Measurements from ENCODE around the gene CCDC150.
A peak's percentile ranks its signal among the peaks of the same experiment; 100 is the strongest.

Gene CCDC150

DNA sequence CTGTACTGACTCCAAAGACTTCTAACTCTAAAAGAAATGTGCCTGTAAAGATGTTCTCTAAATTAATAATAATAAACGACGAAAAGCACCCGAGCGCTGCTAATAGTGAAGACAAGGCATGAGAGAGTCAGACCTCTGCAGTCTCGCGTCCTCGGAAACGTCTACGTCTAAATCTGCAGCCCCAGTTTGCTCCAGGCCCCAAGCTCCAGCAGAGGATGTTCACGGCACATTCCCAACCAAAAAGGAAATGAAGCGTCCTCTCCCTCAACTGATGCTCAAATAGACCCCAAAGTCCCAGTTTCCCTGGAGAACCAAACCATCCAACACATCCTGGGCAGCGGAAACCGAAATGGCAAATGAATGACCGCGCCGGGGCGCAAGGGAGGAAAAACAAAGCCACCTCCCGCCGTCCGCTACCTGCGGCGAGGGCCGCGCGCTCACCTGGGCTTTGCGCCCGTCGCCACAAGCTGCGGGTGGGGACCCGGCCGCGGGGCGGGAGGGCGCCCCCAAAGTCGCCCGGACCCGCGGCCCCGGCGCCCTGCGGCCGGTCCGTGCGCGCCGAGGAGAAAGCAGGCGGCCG is 47.1 kb upstream of the CCDC150 start:
- TF ChIP-seq, protein P1, sequence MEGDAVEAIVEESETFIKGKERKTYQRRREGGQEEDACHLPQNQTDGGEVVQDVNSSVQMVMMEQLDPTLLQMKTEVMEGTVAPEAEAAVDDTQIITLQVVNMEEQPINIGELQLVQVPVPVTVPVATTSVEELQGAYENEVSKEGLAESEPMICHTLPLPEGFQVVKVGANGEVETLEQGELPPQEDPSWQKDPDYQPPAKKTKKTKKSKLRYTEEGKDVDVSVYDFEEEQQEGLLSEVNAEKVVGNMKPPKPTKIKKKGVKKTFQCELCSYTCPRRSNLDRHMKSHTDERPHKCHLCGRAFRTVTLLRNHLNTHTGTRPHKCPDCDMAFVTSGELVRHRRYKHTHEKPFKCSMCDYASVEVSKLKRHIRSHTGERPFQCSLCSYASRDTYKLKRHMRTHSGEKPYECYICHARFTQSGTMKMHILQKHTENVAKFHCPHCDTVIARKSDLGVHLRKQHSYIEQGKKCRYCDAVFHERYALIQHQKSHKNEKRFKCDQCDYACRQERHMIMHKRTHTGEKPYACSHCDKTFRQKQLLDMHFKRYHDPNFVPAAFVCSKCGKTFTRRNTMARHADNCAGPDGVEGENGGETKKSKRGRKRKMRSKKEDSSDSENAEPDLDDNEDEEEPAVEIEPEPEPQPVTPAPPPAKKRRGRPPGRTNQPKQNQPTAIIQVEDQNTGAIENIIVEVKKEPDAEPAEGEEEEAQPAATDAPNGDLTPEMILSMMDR (IDR thresholded peaks at IDR 0.05), result no peak
- Histone ChIP-seq H3K9me3 (ENCODE audit: control insufficient read depth, low read length) (no peaks in the 10 kb centered on the region), H3K4me2 (ENCODE audit: low read length) (peak overlapping the region; percentile 77), H3K4me1 (peaks cover 5% of the 10 kb centered on the region), H3K36me3 (ENCODE audit: control insufficient read depth, insufficient read depth, low read length) (no peaks in the 10 kb centered on the region), H3K4me3 (ENCODE audit: low read depth, low read length) (peak overlapping the region; percentile 55), H3K27me3 (ENCODE audit: control insufficient read depth, insufficient read depth, low read length) (no peaks in the 10 kb centered on the region), H2AFZ (peak overlapping the region; percentile 31), H3K9ac (no peak overlapping the region), H3K79me2 (no peaks in the 10 kb centered on the region), H3K27ac (no peak overlapping the region)

DNA sequence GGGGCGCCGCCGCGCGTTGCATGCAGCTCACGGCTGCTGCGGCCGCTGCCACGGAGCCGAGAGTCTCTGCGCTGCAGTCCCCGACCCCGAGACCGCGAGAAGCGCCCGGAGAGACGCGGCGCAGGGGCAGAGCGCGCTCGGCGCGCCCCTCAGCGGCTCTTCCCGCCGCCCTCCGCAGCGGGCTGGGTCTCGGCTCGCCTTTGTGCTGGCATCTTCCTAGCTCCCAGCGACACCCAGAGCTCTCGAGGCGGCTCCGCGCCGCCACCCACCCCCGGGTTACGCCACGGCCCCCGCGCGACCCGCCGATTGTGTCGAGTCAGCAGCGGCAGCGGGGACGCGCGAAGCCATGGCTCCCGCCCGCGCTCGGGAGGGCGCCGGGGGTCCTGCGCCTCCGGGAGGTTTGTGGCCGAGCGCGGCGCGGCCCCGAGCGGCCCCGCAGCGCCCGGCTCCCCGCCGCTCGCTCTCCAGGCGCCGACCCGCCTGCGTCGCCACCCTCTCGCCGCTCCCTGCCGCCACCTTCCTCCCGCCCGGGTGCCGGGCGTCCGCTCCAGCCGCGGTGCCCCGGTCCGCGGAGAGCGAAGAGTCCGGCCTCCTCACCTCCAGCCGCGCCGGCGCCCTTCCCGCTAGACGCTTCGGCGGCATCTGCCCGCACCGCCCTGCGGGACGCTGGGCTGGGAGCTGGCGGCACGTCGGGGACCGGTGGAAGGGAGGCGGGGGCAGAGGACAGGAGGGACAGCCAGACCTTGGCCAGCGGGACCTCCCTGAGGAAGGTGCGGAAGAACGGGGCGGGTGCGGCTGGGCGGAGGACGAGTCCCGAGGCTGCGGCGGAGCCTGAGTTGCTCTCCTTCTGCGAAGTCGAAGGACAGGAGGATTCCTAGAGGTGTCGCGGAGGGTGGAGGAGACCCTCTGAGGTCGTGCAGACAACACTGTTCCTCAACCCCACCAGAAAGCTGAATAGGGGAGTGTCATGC is 46.3 kb upstream of the CCDC150 start, which contains the start of gene HECW2:
Gene HECW2, minus strand, starts transcription at position 644 of the 971 bp plus-strand sequence.
- H3K79me2 ChIP-seq, result no peaks in the 10 kb centered on the region
- H3K27ac ChIP-seq, result peak within 1 kb of the TSS; percentile 77
- H3K36me3 ChIP-seq (ENCODE audit: control insufficient read depth, insufficient read depth, low read length), result no peaks in the 10 kb centered on the region
- peak within 1 kb of the TSS; percentile 94 for H2AFZ ChIP-seq
- TF ChIP-seq, protein P1 (IDR thresholded peaks at IDR 0.05), result no peak
- H3K9me3 ChIP-seq (ENCODE audit: control insufficient read depth, low read length), result no peaks in the 10 kb centered on the region
- H3K4me1 ChIP-seq, result peaks cover 5% of the 10 kb centered on the region
- H3K4me2 ChIP-seq (ENCODE audit: low read length), result peak within 1 kb of the TSS; percentile 77
- H3K4me3 ChIP-seq (ENCODE audit: low read depth, low read length), result peak within 1 kb of the TSS; percentile 55
- no peaks in the 10 kb centered on the region for H3K27me3 ChIP-seq (ENCODE audit: control insufficient read depth, insufficient read depth, low read length)
- H3K9ac ChIP-seq, result peak within 1 kb of the TSS; percentile 74

DNA sequence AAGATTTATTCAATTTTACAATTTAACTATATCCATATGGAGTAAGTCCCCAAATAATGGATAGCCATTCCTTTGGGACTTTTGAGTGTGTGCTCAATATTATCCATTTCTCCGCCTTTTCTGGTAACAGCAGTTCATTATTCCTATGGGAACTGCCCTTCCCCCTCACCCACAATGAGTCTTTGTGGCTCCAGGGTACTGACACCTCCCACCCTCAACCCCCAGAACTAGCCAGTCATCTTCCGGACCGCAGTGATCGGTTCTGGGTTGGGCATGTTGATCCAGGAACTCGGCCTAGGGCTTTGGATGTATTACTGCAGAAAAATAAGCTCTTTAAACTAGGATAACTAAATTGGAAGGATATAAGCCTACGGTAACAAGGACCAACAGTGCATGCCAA is 45.4 kb upstream of the CCDC150 start:
- Histone ChIP-seq H3K27me3 (ENCODE audit: control insufficient read depth, insufficient read depth, low read length) (no peaks in the 10 kb centered on the region), H3K27ac (no peak overlapping the region)
- TF ChIP-seq, protein P1 (IDR thresholded peaks at IDR 0.05), result no peak

DNA sequence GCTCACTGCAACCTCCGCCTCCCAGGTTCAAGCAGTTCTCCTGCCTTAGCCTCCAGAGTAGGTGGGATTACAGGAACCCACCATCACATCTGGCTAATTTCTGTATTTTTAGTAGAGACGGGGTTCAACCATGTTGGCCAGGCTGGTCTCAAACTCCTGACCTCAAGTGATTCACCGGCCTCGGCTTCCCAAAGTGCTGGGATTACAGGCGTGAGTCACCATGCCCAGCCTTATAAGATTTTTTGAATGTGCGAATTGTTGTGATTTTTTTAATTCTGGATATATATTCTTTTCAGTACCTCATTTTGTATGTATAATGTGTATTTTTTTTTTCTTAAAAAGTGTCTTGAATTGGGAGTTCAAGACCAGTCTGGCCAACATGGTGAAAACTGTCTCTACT is 42.0 kb upstream of the CCDC150 start:
- Histone ChIP-seq H3K4me2 (ENCODE audit: low read length) (no peak overlapping the region), H2AFZ (no peak overlapping the region), H3K36me3 (ENCODE audit: control insufficient read depth, insufficient read depth, low read length) (no peaks in the 10 kb centered on the region), H3K9ac (no peak overlapping the region), H3K27me3 (ENCODE audit: control insufficient read depth, insufficient read depth, low read length) (no peaks in the 10 kb centered on the region), H3K9me3 (ENCODE audit: control insufficient read depth, low read length) (no peaks in the 10 kb centered on the region), H3K4me3 (ENCODE audit: low read depth, low read length) (no peak overlapping the region), H3K4me1 (no peaks in the 10 kb centered on the region), H3K27ac (no peak overlapping the region), H3K79me2 (no peaks in the 10 kb centered on the region)
- TF ChIP-seq, protein P1 (IDR thresholded peaks at IDR 0.05), result no peak

More for the DNA sequence above, 45.4 kb upstream of the CCDC150 start:
- no peaks in the 10 kb centered on the region for H3K36me3 ChIP-seq (ENCODE audit: control insufficient read depth, insufficient read depth, low read length)
- no peak overlapping the region for H3K9ac ChIP-seq
- no peak overlapping the region for H2AFZ ChIP-seq
- H3K4me1 ChIP-seq, result peaks cover 5% of the 10 kb centered on the region
- no peak overlapping the region for H3K4me3 ChIP-seq (ENCODE audit: low read depth, low read length)
- H3K9me3 ChIP-seq (ENCODE audit: control insufficient read depth, low read length), result no peaks in the 10 kb centered on the region
- H3K4me2 ChIP-seq (ENCODE audit: low read length), result no peak overlapping the region
- H3K79me2 ChIP-seq, result no peaks in the 10 kb centered on the region
